GM13977 (cell line): Measurements from ENCODE around the gene CUTC.
"Not testable (repeated sequence)": the region's sequence is repeated elsewhere in the genome, so short reads cannot be mapped to it uniquely, and the experiment has no call there.

Source experiments
- DNase-seq: peaks from one replicate; pipeline ENCODE4 v3.0.0; 2012; ENCODE audit warnings: low spot score
- in situ Hi-C: fragments of 300-500 bp; cut with MboI; formaldehyde crosslinking; loops from one replicate; pipeline ENCODE4 v1.12.0; 2022; ENCODE audit warnings: low sequenced_read_pairs, low pct_unique_long_range_greater_than_20kb, mixed read lengths, inconsistent platforms; ENCODE audit not compliant: unreplicated experiment
- TF ChIP-seq, protein P1 (sequence below): IDR thresholded peaks from 2 replicates; pipeline ENCODE4 v1.5.1; 2012; ENCODE audit warnings: mild to moderate bottlenecking, control low read depth; ENCODE audit not compliant: insufficient read depth; ENCODE audit errors: extremely low read depth, missing control alignments

The CUTC gene

DNA sequence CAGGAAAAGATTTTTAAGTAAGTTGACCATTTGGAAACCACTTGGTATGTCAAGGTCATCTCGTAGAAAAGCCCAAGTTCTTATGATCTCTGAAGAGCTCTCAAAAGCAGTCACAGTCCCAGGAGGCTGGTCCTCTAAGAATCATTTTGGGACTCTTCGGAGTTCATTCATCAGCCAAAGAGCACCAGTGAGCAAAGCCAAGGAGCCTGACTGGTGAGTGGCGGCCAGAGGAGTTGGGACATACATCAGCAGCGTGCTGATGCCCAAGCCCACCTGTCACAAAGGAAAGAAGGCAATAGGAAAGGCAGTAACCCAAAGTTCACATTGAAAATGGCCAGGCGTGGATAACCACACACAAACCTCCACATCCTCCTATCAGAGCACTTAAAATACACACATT lies 17.6 kb upstream of the CUTC start:
- in situ Hi-C loops: loop anchor here (25.0 kb wide), 1 partner anchor 277 kb away; the partner anchor contains the start of gene GOT1
- DNase-seq: no peak
- TF ChIP-seq, protein P1, sequence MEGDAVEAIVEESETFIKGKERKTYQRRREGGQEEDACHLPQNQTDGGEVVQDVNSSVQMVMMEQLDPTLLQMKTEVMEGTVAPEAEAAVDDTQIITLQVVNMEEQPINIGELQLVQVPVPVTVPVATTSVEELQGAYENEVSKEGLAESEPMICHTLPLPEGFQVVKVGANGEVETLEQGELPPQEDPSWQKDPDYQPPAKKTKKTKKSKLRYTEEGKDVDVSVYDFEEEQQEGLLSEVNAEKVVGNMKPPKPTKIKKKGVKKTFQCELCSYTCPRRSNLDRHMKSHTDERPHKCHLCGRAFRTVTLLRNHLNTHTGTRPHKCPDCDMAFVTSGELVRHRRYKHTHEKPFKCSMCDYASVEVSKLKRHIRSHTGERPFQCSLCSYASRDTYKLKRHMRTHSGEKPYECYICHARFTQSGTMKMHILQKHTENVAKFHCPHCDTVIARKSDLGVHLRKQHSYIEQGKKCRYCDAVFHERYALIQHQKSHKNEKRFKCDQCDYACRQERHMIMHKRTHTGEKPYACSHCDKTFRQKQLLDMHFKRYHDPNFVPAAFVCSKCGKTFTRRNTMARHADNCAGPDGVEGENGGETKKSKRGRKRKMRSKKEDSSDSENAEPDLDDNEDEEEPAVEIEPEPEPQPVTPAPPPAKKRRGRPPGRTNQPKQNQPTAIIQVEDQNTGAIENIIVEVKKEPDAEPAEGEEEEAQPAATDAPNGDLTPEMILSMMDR: no peak

DNA sequence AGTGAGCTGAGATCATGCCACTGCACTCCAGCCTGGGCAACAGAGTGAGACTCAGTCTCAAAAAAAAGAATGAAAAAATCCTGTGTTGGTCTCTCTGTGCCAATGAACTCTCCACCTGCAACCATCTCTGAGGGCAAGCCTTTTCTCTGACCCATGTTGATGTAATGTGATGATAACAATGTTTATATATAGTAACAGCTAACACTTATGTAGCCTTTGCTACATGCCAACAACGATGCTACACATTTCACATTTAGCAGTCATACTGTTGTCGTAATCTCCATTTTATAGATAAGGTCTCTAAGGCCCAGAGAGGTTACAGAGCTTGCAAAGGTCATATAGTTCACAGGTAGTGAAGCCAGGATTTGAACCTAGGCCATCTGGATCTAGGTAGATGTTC lies 11.6 kb upstream of the CUTC start:
- TF ChIP-seq, protein P1: no peak
- DNase-seq: no peak
- in situ Hi-C loops: loop anchor here (25.0 kb wide), 1 partner anchor 283 kb away; the partner anchor contains the start of gene GOT1

DNA sequence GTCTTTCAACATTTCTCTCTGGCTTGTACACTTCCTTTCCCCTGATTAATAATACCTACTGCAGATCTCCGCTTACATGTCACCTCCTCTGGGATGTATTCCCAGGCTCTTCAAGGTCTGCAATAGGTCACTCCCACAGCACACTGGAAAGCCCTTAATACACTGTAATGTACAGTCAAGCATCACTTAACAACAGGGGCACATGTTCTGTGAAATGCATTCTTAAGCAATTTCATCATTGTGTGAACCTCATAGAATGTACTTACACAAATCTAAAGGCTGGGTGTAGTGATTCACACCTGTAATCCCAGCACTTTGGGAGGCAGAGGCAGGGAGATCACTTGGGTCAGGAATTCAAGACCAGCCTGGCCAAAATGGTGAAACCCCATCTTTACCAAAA lies 2.0 kb upstream of the CUTC start:
- in situ Hi-C loops: no loop called here
- TF ChIP-seq, protein P1: no peak
- DNase-seq: no peak

DNA sequence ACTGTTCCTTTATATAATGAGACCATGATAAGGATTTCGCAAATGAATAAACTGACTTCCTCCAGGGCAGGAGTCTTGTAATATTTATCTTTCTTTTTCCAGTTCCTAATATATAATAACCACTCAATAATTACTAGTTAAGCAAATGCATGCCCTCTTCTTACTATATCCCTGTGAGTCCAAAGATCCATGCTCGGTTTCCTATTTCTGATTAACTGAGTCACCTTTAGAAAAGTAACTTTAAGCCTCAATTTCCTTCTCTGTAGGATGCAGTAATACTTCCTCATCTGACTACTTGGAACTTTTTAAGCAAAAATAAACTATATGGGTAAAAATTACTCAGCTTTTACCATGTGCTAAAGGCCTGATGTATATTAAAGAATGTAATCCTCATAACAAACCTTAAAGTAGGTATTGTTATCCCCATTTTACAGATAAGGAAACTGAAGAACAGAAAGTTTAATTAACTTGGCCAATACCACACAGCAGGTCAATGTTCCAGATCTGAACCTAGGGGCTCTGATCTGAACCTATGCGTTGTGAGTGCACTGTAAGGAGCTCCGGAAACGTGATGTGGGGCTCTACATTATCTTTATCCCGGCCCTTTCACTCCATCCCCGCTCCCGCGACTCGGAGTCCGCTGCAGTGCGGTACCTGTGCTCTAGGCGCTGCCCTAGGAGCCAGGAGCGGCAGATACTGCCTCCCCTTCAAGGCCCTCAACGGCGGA lies 565 bp upstream of the CUTC start:
- in situ Hi-C loops: no loop called here
- TF ChIP-seq, protein P1: no peak
- no peak for DNase-seq

DNA sequence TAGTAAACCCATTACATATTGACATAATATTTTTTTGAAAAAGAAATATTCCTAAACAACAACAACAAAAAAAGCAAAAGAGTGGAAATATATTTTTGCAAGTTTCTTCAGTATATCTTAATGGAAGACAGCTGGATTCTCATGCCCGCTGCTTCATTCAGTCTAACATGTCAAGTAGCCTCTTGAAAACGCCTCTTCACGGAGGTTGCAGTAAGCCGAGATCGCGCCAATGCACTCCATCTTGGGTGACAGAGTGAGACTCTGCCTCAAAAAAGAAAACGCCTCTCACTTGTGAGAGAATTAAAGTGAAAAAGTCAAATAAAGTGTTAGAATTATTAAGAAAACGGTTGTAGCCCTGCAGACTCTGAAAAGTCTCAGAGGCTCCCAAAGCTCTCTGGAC lies 1.3 kb downstream of the CUTC start:
- DNase-seq: no peak
- TF ChIP-seq, protein P1: no peak
- in situ Hi-C loops: no loop called here

DNA sequence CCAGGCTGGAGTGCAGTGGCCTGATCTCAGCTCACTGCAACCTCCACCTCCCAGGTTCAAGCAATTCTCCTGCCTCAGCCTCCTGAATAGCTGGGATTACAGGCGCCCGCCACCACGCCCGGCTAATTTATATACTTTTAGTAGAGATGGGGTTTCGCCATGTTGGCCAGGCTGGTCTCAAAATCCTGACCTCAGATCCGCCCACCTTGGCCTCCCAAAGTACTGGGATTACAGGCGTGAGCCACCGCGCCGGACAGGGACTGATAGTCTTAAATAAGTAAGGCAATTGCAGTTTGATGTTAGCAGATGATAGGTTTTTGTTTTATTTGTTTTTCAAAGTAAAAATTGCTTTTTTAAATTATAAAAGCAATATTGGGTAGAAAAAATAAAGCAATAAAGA lies 2.1 kb downstream of the CUTC start:
- in situ Hi-C loops, DNase-seq: not testable (repeated sequence)

DNA sequence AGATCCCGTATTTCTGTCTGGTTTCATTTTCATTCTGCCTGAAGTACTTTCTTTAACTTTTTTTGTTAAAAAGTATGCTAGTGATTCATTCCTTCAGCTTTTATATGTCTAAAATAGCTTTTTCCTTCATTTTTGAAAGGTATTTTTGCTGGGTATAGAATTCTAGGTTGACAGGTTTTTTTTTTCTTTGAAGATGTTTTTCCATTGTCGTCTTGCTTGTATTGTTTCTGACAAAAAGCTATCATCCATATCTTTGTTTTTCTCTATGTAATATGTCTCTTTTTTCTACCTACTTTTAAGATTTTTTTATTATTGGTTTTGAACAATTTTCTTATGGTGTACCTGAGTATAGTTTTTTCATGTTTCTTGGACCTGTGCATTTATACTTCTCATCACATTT lies 8.2 kb downstream of the CUTC start:
- TF ChIP-seq, protein P1: no peak
- in situ Hi-C loops: no loop called here
- DNase-seq: no peak
